OCI-LY7 (cell line): ENCODE results near the gene NKX6-2. TPM values are rescaled to one million over a fixed set of nuclear protein-coding genes. Genes with fewer than 3 reads are reported as not detected.

Experiments
- Bru-seq: library from RNA; stranded (reverse); fragments of 400-500 nt; gene quantifications from one replicate; lab custom pipeline; 2021; lab: Mats Ljungman, UMichigan
- BruChase-seq, 2 experiments: library from RNA; stranded (reverse); fragments of 400-500 nt; gene quantifications; one replicate each; lab custom pipeline; 2021; lab: Mats Ljungman, UMichigan
- BruUV-seq: library from RNA; stranded (reverse); fragments of 400-500 nt; replicated peaks from 2 replicates; lab custom pipeline; 2021; lab: Mats Ljungman, UMichigan
- CTCF ChIA-PET: fragments of 300-600 bp; sonication (Branson Sonifier 250); formaldehyde crosslinking; loops from one replicate; lab custom pipeline; 2022; ENCODE audit warnings: antibody characterized with exemption; ENCODE audit not compliant: unreplicated experiment; lab: Charles Lee
- POLR2A ChIA-PET: fragments of 300-600 bp; sonication (Branson Sonifier 250); formaldehyde crosslinking; loops from one replicate; lab custom pipeline; 2022; ENCODE audit warnings: antibody characterized with exemption; lab: Charles Lee
- DNase-seq: peaks from one replicate; pipeline ENCODE4 v3.0.0-alpha.2; 2015; ENCODE audit warnings: low spot score
- H2AFZ ChIP-seq: fragments of 200-600 bp; sonication (generic), shearing (Covaris generic); 2 replicates; pipeline ENCODE4 v1.6.1; 2014; ENCODE audit warnings: mild to moderate bottlenecking, antibody characterized with exemption, low read length, moderate library complexity
- H3K27ac ChIP-seq: fragments of 200-600 bp; sonication (generic); 2 replicates; pipeline ENCODE4 v1.5.1; 2014; ENCODE audit warnings: mixed run types, low read depth, mild to moderate bottlenecking, moderate library complexity, low read length, inconsistent platforms; ENCODE audit not compliant: poor library complexity, severe bottlenecking
- H3K36me3 ChIP-seq: fragments of 200-600 bp; sonication (generic); 2 replicates; pipeline ENCODE4 v1.6.1; 2014; ENCODE audit warnings: mild to moderate bottlenecking, antibody characterized with exemption, low read length, moderate library complexity, mixed read lengths; ENCODE audit not compliant: insufficient read depth
- H3K4me1 ChIP-seq: fragments of 200-600 bp; sonication (generic); 2 replicates; pipeline ENCODE4 v1.5.1; 2014; ENCODE audit warnings: mild to moderate bottlenecking, low read length; ENCODE audit not compliant: insufficient read depth, poor library complexity, severe bottlenecking
- H3K4me2 ChIP-seq: fragments of 200-600 bp; sonication (generic); 2 replicates; pipeline ENCODE4 v1.6.1; 2014; ENCODE audit warnings: mild to moderate bottlenecking, low read length
- H3K4me3 ChIP-seq: fragments of 200-600 bp; sonication (generic); 2 replicates; pipeline ENCODE4 v1.5.1; 2014; ENCODE audit warnings: mild to moderate bottlenecking, low read depth, low read length; ENCODE audit not compliant: poor library complexity, severe bottlenecking
- H3K79me2 ChIP-seq: fragments of 200-600 bp; sonication (generic); 2 replicates; pipeline ENCODE4 v1.6.1; 2016; ENCODE audit warnings: low read depth, mild to moderate bottlenecking, low read length, moderate library complexity, mixed read lengths; ENCODE audit not compliant: insufficient read depth
- H3K9me2 ChIP-seq: fragments of 200-600 bp; sonication (generic); 2 replicates; pipeline ENCODE4 v1.6.1; 2016; ENCODE audit warnings: mild to moderate bottlenecking, low read length, mixed read lengths; ENCODE audit not compliant: insufficient read depth
- H3K9me3 ChIP-seq: fragments of 200-600 bp; sonication (generic); 2 replicates; pipeline ENCODE4 v1.6.1; 2014; ENCODE audit warnings: mild to moderate bottlenecking, mixed run types, low read length, mixed read lengths
- H4K20me1 ChIP-seq: fragments of 200-600 bp; sonication (generic); 2 replicates; pipeline ENCODE4 v1.6.1; 2014; ENCODE audit warnings: mild to moderate bottlenecking, antibody characterized with exemption, low read length, moderate library complexity, mixed read lengths; ENCODE audit not compliant: insufficient read depth
- EZH2phosphoT487 ChIP-seq: fragments of 200-600 bp; sonication (generic); IDR thresholded peaks from 2 replicates; pipeline ENCODE4 v1.6.1; 2018; ENCODE audit warnings: low read depth, borderline replicate concordance, mild to moderate bottlenecking, mixed run types, antibody characterized with exemption, low read length, moderate library complexity, mixed read lengths
- intact Hi-C: fragments of 100-400 bp; cut with micrococcal nuclease; formaldehyde crosslinking; loops from one replicate; pipeline ENCODE4 v1.10.0; 2022; ENCODE audit not compliant: unreplicated experiment
- long read RNA-seq: library from polyadenylated mRNA; stranded (forward); transcript quantifications from one replicate; pipeline ENCODE4 v2.0.0, GENCODE V29; 2022
- total RNA-seq, 2 experiments: library from RNA; depleted of rRNA in 1 of 2; stranded (reverse); fragments of >200 nt in 1 of 2; shearing (Covaris generic) in 1 of 2; gene quantifications; 2 replicates each; pipeline ENCODE4 v1.2.3, GENCODE V29; 2014 to 2022
- TF ChIP-seq, protein P1 (sequence below): fragments of 200-600 bp; sonication (generic); conservative IDR thresholded peaks from 2 replicates; pipeline ENCODE4 v1.5.1; 2014; ENCODE audit warnings: mild to moderate bottlenecking, antibody characterized with exemption, low read length, moderate library complexity, mixed read lengths

Gene NKX6-2
- not detected in 2 replicates for total RNA-seq (2014; rRNA removed; shearing (Covaris generic))
- not detected in 2 replicates for total RNA-seq (2022)
- Bru-seq, nascent RNA: not detected
- not detected for BruChase-seq, experiment 1, labeled RNA remaining after a 6-hour chase
- not detected for BruChase-seq, experiment 2, labeled RNA remaining after a 2-hour chase
- long read RNA-seq: 0 reads

DNA sequence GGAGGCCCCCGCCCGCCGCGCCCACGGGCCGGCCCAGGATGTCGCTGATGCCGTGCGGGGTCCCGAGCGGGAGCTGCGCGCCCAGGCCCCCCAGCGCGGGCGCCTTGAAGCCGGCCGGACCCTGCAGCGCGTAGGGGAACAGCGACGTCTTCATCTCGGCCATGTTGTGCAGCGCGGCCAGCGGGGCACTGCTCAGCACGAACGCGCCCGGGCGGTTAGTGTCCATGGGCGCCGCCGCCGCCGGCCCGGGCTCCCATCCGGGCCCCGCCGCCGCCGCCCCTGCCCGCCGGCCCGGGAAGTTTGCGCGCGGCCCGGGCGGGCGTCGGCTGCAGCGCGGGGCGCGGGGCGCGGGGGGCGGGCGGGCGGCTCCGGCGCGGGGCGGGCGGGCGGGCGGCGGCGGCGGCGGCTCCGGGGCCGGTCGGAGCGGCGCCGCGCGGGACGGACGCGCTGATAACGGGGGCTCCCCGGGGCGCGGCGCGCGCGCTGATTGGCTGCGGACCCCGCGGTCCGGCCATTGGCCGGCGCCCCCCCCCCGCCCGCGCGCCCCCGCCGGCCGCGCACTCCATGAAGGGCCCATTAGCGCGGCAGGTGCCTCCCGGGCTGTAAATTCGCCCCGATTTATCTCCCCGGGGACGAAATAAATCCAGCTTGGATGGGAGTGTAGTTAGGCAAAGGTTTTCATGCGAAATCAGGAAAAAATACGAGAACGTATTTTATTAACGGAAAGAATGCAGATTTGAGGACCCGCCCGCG is at the start of gene NKX6-2:
Gene NKX6-2, minus strand, starts transcription at position 425 of the 753 bp plus-strand sequence. Its CDS starts 199 bp downstream, at position 226.
- intact Hi-C loops: no loop called here
- CTCF ChIA-PET: no interaction called here

DNA sequence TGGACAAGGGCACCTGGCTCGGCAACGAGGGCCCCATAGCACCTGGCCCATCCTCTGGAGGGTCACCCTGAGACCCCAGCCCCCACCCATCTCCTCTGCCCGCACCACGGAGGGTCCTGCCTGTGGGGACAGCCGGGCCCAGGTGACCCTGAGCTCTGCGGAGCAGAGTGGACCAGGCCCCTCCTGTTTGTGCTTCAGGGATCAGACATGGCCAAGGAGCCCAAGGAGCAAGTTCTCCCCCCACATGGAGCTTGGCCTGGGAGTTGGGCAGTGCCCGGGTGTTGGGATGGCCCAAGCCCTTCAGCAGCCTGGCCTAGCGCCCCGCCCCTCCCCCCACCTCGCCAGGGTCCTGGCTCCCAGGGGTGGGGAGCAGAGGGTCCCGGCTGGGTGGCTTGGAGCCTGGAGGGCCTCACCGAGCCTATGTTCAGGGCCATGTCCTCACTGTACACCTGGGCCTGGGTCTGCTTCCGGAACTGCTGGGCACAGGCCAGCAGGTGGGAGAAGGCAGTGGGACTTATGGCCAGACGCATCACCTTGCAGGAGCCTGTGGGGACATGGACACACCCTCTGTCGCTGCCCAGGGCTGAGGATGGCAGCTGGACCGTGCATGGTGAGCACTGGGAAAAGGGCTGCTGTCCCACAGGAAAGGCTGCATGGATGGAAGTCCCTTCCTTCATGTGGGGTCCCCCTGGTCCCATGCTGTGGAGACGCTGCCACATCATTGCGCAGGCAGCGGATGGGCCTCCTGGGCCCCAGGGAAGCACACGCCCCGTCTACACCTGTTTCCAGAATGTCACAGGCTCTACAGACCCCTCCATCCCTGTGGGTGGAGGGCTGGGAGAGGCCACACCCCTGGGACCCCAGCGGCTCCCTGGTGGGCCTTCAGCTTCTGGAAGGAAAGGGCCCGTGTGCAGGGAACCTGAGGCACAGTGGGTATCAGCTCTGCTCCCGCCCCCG is 49.2 kb upstream of the NKX6-2 start:
- intact Hi-C loops: no loop called here
- Histone ChIP-seq H3K4me1 (no peaks in the 10 kb centered on the region), H3K4me3 (no peak overlapping the region), H3K36me3 (no peaks in the 10 kb centered on the region), H3K9me2 (no peaks in the 10 kb centered on the region), H3K4me2 (no peak overlapping the region), H3K9me3 (no peaks in the 10 kb centered on the region), H2AFZ (no peak overlapping the region), H4K20me1 (no peaks in the 10 kb centered on the region), H3K27ac (no peak overlapping the region), H3K79me2 (no peaks in the 10 kb centered on the region)
- ChIA-PET CTCF (no interaction called here), POLR2A (no interaction called here)
- TF ChIP-seq, protein P1, sequence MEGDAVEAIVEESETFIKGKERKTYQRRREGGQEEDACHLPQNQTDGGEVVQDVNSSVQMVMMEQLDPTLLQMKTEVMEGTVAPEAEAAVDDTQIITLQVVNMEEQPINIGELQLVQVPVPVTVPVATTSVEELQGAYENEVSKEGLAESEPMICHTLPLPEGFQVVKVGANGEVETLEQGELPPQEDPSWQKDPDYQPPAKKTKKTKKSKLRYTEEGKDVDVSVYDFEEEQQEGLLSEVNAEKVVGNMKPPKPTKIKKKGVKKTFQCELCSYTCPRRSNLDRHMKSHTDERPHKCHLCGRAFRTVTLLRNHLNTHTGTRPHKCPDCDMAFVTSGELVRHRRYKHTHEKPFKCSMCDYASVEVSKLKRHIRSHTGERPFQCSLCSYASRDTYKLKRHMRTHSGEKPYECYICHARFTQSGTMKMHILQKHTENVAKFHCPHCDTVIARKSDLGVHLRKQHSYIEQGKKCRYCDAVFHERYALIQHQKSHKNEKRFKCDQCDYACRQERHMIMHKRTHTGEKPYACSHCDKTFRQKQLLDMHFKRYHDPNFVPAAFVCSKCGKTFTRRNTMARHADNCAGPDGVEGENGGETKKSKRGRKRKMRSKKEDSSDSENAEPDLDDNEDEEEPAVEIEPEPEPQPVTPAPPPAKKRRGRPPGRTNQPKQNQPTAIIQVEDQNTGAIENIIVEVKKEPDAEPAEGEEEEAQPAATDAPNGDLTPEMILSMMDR: no peak
- TF ChIP-seq EZH2phosphoT487: no peak
- no peak for DNase-seq
- BruUV-seq: no TSS peak

More for the DNA sequence above, at the start of gene NKX6-2:
- H3K9me2 ChIP-seq: no peaks in the 10 kb centered on the region
- POLR2A ChIA-PET: no interaction called here
- H3K79me2 ChIP-seq: no peaks in the 10 kb centered on the region
- BruUV-seq: no TSS peak
- no peak within 1 kb of the TSS for H3K27ac ChIP-seq
- H4K20me1 ChIP-seq: no peaks in the 10 kb centered on the region
- no peaks in the 10 kb centered on the region for H3K9me3 ChIP-seq
- TF ChIP-seq, protein P1: no peak
- TF ChIP-seq EZH2phosphoT487: no peak
- no peaks in the 10 kb centered on the region for H3K36me3 ChIP-seq
- no peak within 1 kb of the TSS for H3K4me3 ChIP-seq
- H2AFZ ChIP-seq: no peak within 1 kb of the TSS
- no peak within 1 kb of the TSS for H3K4me2 ChIP-seq
- no peak for DNase-seq
- no peaks in the 10 kb centered on the region for H3K4me1 ChIP-seq
